ENCODE data around the gene PXK. TPM values are rescaled to one million over a fixed set of nuclear protein-coding genes. Genes with fewer than 3 reads are reported as not detected.

Gene PXK
- total and polyA plus RNA-seq, 10 of the 15 experiments (the other 5 are each of a cell fraction or from before 2014, with no cell fraction given), result 8.4 to 38.0 (median 27.6) TPM

DNA sequence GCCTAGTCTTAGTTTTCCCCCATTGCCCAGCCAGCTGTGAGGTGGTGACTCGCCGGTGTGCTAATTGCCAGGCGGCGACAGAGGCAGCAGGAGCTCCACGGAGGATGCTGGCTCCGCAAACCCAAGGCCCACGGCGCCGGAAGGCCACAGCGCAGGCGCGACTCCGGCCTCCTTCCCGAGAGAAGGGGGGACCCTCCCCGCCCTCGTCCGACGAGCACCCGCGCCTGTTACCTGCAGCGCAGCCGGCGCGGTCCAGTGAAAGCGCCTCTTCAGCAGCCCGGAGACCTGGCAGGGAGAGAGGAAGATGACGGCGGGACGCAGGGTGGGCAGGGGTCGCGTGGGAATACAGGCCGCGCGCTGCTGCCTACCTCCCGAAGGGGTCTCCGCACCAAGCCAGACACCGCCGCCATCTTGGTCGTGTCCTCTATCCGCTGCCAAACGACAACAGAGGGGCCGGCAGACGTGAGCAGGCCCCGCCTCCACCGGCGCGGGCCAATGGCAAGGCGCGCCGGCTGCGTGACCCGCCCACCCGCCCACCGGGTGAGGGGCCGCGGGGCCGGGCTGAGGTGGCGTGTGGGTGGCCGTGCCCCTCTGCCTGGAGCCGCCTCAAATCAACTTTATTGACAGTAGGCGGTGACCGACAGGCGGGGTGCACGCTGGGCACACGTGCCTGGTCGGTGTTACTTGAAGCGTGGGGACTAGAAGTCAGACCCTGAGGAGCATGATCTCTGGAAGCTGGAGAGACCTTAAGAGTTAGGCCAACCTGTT lies 100.9 kb downstream of the PXK start, which contains the start of gene PDHB (continued):
- TF ChIP-seq SRF (IDR thresholded peaks at IDR 0.05; ENCODE audit: low read depth in 2 of 2, low read length in 2 of 2) (no peak), ZNF274 (IDR thresholded peaks at IDR 0.05; ENCODE audit: insufficient read depth, insufficient read length) (no peak), ZNF384 (IDR thresholded peaks at IDR 0.05; ENCODE audit: borderline replicate concordance, low read depth, low read length) (no peak), HDAC6 (IDR thresholded peaks at IDR 0.05; ENCODE audit: unreplicated experiment) (no peak), ESRRA (IDR thresholded peaks at IDR 0.05; ENCODE audit: low read length) (no peak), YY1 (IDR thresholded peaks at IDR 0.05; ENCODE audit: low read depth, low read length) (peak; percentile 97), POLR2AphosphoS2 (IDR thresholded peaks at IDR 0.05; ENCODE audit: low read depth, low read length) (peak; percentile 87), PAX5 (IDR thresholded peaks at IDR 0.05; ENCODE audit: borderline replicate concordance, low read depth, low read length) (no peak), NR2C1 (IDR thresholded peaks at IDR 0.05) (peak; percentile 27), NFYB (IDR thresholded peaks at IDR 0.05; ENCODE audit: insufficient read depth, low read depth, low read length) (no peak), TCF7 (IDR thresholded peaks at IDR 0.05; ENCODE audit: borderline replicate concordance) (no peak), KAT2A (conservative IDR thresholded peaks at IDR 0.05; ENCODE audit: control insufficient read depth, low read depth, low read length) (no peak), JUND (IDR thresholded peaks at IDR 0.05; ENCODE audit: low read depth, low read length) (no peak), MTA3 (IDR thresholded peaks at IDR 0.05; ENCODE audit: borderline replicate concordance, low read length) (no peak), CHD4 (IDR thresholded peaks at IDR 0.05) (no peak), FOS (IDR thresholded peaks at IDR 0.05; ENCODE audit: borderline replicate concordance, extremely low read depth, insufficient read length) (no peak), FOXK2 (IDR thresholded peaks at IDR 0.05) (peak; percentile 68)
- TF ChIP-seq, protein P1, sequence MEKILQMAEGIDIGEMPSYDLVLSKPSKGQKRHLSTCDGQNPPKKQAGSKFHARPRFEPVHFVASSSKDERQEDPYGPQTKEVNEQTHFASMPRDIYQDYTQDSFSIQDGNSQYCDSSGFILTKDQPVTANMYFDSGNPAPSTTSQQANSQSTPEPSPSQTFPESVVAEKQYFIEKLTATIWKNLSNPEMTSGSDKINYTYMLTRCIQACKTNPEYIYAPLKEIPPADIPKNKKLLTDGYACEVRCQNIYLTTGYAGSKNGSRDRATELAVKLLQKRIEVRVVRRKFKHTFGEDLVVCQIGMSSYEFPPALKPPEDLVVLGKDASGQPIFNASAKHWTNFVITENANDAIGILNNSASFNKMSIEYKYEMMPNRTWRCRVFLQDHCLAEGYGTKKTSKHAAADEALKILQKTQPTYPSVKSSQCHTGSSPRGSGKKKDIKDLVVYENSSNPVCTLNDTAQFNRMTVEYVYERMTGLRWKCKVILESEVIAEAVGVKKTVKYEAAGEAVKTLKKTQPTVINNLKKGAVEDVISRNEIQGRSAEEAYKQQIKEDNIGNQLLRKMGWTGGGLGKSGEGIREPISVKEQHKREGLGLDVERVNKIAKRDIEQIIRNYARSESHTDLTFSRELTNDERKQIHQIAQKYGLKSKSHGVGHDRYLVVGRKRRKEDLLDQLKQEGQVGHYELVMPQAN (conservative IDR thresholded peaks at IDR 0.05), result peak; percentile 81
- TF ChIP-seq, protein P2, sequence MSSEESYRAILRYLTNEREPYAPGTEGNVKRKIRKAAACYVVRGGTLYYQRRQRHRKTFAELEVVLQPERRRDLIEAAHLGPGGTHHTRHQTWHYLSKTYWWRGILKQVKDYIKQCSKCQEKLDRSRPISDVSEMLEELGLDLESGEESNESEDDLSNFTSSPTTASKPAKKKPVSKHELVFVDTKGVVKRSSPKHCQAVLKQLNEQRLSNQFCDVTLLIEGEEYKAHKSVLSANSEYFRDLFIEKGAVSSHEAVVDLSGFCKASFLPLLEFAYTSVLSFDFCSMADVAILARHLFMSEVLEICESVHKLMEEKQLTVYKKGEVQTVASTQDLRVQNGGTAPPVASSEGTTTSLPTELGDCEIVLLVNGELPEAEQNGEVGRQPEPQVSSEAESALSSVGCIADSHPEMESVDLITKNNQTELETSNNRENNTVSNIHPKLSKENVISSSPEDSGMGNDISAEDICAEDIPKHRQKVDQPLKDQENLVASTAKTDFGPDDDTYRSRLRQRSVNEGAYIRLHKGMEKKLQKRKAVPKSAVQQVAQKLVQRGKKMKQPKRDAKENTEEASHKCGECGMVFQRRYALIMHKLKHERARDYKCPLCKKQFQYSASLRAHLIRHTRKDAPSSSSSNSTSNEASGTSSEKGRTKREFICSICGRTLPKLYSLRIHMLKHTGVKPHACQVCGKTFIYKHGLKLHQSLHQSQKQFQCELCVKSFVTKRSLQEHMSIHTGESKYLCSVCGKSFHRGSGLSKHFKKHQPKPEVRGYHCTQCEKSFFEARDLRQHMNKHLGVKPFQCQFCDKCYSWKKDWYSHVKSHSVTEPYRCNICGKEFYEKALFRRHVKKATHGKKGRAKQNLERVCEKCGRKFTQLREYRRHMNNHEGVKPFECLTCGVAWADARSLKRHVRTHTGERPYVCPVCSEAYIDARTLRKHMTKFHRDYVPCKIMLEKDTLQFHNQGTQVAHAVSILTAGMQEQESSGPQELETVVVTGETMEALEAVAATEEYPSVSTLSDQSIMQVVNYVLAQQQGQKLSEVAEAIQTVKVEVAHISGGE (CRISPR knock-in tag; IDR thresholded peaks at IDR 0.05), result no peak
- TF ChIP-seq, protein P3, sequence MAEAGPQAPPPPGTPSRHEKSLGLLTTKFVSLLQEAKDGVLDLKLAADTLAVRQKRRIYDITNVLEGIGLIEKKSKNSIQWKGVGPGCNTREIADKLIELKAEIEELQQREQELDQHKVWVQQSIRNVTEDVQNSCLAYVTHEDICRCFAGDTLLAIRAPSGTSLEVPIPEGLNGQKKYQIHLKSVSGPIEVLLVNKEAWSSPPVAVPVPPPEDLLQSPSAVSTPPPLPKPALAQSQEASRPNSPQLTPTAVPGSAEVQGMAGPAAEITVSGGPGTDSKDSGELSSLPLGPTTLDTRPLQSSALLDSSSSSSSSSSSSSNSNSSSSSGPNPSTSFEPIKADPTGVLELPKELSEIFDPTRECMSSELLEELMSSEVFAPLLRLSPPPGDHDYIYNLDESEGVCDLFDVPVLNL (IDR thresholded peaks at IDR 0.05; ENCODE audit: low read depth, low read length), result no peak
